Esophagus muscularis mucosa (tissue), 4 donors: ENCODE results near the gene VPS39.

ENCODE experiments used
- CTCF ChIP-seq, 3 experiments: fragments of 200-600 bp in 2 of 3; fragments of 450-650 bp in 1 of 3; sonication (generic) in 2 of 3; IDR thresholded peaks; one replicate each; pipeline ENCODE4 v1.5.1; 2017 to 2019; ENCODE audit warnings: antibody characterized with exemption in 3 of 3, mild to moderate bottlenecking in 2 of 3, moderate library complexity in 1 of 3
- EP300 ChIP-seq: sonication (generic); formaldehyde crosslinking; IDR thresholded peaks from one replicate; pipeline ENCODE4 v1.6.1; 2017; ENCODE audit warnings: antibody characterized with exemption
- POLR2A ChIP-seq: fragments of 450-650 bp; IDR thresholded peaks from one replicate; pipeline ENCODE4 v1.6.1; 2017; ENCODE audit warnings: antibody characterized with exemption, moderate library complexity, mild to moderate bottlenecking, low read depth
- POLR2AphosphoS5 ChIP-seq, 2 donors: sonication (generic); formaldehyde crosslinking; IDR thresholded peaks; one replicate each; pipeline ENCODE4 v1.6.1; 2017; ENCODE audit warnings: antibody characterized with exemption in 2 of 2

GRCh38 chr15:42152196-42152920 lies 55.7 kb downstream of the VPS39 start:
- TF ChIP-seq CTCF (IDR thresholded peaks at IDR 0.05) (no peak), EP300 (no peak), POLR2AphosphoS5 (IDR thresholded peaks at IDR 0.05) (no peak), POLR2A (no peak)
